ENCODE measurements around the gene AMN1. TPM values are rescaled to one million over a fixed set of nuclear protein-coding genes. Genes with fewer than 3 reads are reported as not detected.

Gene AMN1
- total and polyA plus RNA-seq, 2 of the 13 experiments (the other 11 are each of a cell fraction or from before 2014, with no cell fraction given), result 7.5 to 26.5 TPM

DNA sequence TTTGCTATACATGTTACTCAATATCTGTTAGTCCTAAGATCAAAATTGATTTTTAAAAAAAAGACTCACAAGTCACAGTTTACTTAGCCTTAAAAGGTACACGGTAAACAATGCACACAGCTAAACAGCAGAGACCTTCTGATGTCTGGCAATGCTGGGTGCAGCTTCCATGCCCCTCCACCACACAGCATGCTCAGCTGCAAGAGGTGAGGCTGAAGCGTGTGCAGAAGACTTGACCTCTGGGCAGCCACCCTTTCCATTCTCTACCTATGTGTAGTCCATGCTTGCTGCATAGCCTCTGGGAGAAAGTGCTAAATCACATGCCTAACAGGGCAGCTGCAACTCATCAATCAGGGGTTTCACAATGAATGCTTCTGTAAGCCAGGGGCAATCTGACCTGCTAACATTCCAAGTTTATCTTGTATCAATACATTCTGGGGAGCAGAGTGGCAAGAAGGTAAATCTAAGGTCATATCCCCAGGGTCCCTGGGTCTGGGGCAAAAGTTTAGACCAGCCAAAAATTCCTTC is 44.5 kb upstream of the AMN1 start (continued):
- TF ChIP-seq, protein P1, sequence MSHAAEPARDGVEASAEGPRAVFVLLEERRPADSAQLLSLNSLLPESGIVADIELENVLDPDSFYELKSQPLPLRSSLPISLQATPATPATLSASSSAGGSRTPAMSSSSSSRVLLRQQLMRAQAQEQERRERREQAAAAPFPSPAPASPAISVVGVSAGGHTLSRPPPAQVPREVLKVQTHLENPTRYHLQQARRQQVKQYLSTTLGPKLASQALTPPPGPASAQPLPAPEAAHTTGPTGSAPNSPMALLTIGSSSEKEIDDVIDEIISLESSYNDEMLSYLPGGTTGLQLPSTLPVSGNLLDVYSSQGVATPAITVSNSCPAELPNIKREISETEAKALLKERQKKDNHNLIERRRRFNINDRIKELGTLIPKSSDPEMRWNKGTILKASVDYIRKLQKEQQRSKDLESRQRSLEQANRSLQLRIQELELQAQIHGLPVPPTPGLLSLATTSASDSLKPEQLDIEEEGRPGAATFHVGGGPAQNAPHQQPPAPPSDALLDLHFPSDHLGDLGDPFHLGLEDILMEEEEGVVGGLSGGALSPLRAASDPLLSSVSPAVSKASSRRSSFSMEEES (CRISPR knock-in tag; IDR thresholded peaks at IDR 0.05), result peak; percentile 58; the same call in 1 of the 2 replicates
- TF ChIP-seq, protein P2, sequence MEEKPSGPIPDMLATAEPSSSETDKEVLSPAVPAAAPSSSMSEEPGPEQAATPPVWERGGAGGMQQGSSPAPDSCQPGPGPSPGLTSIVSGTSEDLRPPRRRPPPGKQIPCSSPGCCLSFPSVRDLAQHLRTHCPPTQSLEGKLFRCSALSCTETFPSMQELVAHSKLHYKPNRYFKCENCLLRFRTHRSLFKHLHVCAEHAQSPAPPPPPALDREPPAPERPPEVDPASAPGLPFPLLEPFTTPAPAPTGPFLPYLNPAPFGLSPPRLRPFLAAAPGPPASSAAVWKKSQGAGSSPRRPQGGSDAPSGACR (CRISPR knock-in tag; IDR thresholded peaks at IDR 0.05), result peak; percentile 85
- TF ChIP-seq ZNF350 (CRISPR knock-in tag; IDR thresholded peaks at IDR 0.05; ENCODE audit: borderline replicate concordance, low read depth) (peak; percentile 92), ZNF724P (CRISPR knock-in tag; IDR thresholded peaks at IDR 0.05; ENCODE audit: borderline replicate concordance) (no peak), ZNF740 (CRISPR knock-in tag; IDR thresholded peaks at IDR 0.05) (no peak), ZNF253 (CRISPR knock-in tag; IDR thresholded peaks at IDR 0.05; ENCODE audit: borderline replicate concordance) (no peak), ZNF784 (CRISPR knock-in tag; IDR thresholded peaks at IDR 0.05; ENCODE audit: borderline replicate concordance) (no peak), IKZF1 (IDR thresholded peaks at IDR 0.05) (no peak), ZNF264 (CRISPR knock-in tag; IDR thresholded peaks at IDR 0.05) (peak; percentile 55; the same call in 1 of the 2 replicates), ZNF44 (CRISPR knock-in tag; IDR thresholded peaks at IDR 0.05) (no peak), ZFP36L2 (CRISPR knock-in tag; IDR thresholded peaks at IDR 0.05) (no peak), MED13 (CRISPR knock-in tag; IDR thresholded peaks at IDR 0.05) (peak; percentile 49; the same call in 1 of the 2 replicates), ZNF121 (CRISPR knock-in tag; IDR thresholded peaks at IDR 0.05) (0 out of 2 replicates have a peak, but pooled peaks have one; percentile 9), RARG (CRISPR knock-in tag; IDR thresholded peaks at IDR 0.05; ENCODE audit: low read depth) (no peak), ZNF30 (CRISPR knock-in tag; IDR thresholded peaks at IDR 0.05) (no peak), ZNF451 (CRISPR knock-in tag; IDR thresholded peaks at IDR 0.05) (no peak), SCMH1 (CRISPR knock-in tag; IDR thresholded peaks at IDR 0.05; ENCODE audit: borderline replicate concordance) (no peak), RARA (CRISPR knock-in tag; IDR thresholded peaks at IDR 0.05) (peak; percentile 96), SIX1 (CRISPR knock-in tag; IDR thresholded peaks at IDR 0.05; ENCODE audit: borderline replicate concordance) (peak; percentile 82), AKAP8 (CRISPR knock-in tag; IDR thresholded peaks at IDR 0.05) (no peak), PCBP1 (IDR thresholded peaks at IDR 0.05; ENCODE audit: borderline replicate concordance, low read depth, low read length) (no peak)
- TF ChIP-seq, protein P3, sequence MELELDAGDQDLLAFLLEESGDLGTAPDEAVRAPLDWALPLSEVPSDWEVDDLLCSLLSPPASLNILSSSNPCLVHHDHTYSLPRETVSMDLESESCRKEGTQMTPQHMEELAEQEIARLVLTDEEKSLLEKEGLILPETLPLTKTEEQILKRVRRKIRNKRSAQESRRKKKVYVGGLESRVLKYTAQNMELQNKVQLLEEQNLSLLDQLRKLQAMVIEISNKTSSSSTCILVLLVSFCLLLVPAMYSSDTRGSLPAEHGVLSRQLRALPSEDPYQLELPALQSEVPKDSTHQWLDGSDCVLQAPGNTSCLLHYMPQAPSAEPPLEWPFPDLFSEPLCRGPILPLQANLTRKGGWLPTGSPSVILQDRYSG (CRISPR knock-in tag; IDR thresholded peaks at IDR 0.05), result no peak
- TF ChIP-seq, protein P4, sequence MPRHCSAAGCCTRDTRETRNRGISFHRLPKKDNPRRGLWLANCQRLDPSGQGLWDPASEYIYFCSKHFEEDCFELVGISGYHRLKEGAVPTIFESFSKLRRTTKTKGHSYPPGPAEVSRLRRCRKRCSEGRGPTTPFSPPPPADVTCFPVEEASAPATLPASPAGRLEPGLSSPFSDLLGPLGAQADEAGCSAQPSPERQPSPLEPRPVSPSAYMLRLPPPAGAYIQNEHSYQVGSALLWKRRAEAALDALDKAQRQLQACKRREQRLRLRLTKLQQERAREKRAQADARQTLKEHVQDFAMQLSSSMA (CRISPR knock-in tag; IDR thresholded peaks at IDR 0.05), result no peak
- TF ChIP-seq, protein P5, sequence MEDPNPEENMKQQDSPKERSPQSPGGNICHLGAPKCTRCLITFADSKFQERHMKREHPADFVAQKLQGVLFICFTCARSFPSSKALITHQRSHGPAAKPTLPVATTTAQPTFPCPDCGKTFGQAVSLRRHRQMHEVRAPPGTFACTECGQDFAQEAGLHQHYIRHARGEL (CRISPR knock-in tag; IDR thresholded peaks at IDR 0.05), result no peak
- TF ChIP-seq, protein P6, sequence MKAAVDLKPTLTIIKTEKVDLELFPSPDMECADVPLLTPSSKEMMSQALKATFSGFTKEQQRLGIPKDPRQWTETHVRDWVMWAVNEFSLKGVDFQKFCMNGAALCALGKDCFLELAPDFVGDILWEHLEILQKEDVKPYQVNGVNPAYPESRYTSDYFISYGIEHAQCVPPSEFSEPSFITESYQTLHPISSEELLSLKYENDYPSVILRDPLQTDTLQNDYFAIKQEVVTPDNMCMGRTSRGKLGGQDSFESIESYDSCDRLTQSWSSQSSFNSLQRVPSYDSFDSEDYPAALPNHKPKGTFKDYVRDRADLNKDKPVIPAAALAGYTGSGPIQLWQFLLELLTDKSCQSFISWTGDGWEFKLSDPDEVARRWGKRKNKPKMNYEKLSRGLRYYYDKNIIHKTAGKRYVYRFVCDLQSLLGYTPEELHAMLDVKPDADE (CRISPR knock-in tag; IDR thresholded peaks at IDR 0.05), result no peak

All from HepG2 (cell line).